Measurements from ENCODE around the gene ZSWIM1. TPM values are rescaled to one million over a fixed set of nuclear protein-coding genes. Genes with fewer than 3 reads are reported as not detected.

The ZSWIM1 gene
- total RNA-seq, 1 experiment from 2014 or later, result 13.4 TPM

GRCh38 chr20:45867819-45868176, 13.2 kb upstream of the ZSWIM1 start:
- CTCF ChIA-PET, result no interaction called here
- in situ Hi-C loops (cut with HindIII; ENCODE audit: low pct_unique_long_range_greater_than_20kb, low sequenced_read_pairs), result no loop called here
- Histone ChIP-seq H3K27ac (ENCODE audit: low read length) (peak overlapping the region; percentile 27; the same call in 1 of the 2 replicates), H3K4me3 (ENCODE audit: low read depth in 2 of 2, low read length in 2 of 2) (no peak overlapping the region), H3K9me3 (ENCODE audit: control insufficient read depth, insufficient read depth, low read depth, low read length) (no peaks in the 10 kb centered on the region), H3K27me3 (ENCODE audit: control insufficient read depth, insufficient read depth, low read length) (no peaks in the 10 kb centered on the region), H3K4me1 (ENCODE audit: control insufficient read depth, insufficient read depth, low read length) (peaks cover 7% of the 10 kb centered on the region; the same call in 1 of the 2 replicates), H3K36me3 (ENCODE audit: control insufficient read depth, insufficient read depth, low read length) (no peaks in the 10 kb centered on the region)
- intact Hi-C loops (cut with micrococcal nuclease; ENCODE audit: unreplicated experiment), result no loop called here
- BruUV-seq (replicated peaks), result no TSS peak
- peak; percentile 84 for ATAC-seq
- POLR2A ChIA-PET, result no interaction called here
- no peak for DNase-seq (ENCODE audit: low read depth, low spot score)
- TF ChIP-seq REST (IDR thresholded peaks at IDR 0.05; ENCODE audit: insufficient read depth in 1 of 2, low read depth in 2 of 2, low read length in 1 of 2) (no peak), POLR2AphosphoS5 (IDR thresholded peaks at IDR 0.05; ENCODE audit: low read depth, low read length) (no peak), SIN3A (IDR thresholded peaks at IDR 0.05; ENCODE audit: borderline replicate concordance, insufficient read depth, low read depth, low read length) (no peak), TCF7L2 (IDR thresholded peaks at IDR 0.05; ENCODE audit: low read depth, low read length) (no peak), CTCF (IDR thresholded peaks at IDR 0.05) (no peak)

GRCh38 chr20:45872626-45873025, 8.4 kb upstream of the ZSWIM1 start:
- intact Hi-C loops (cut with micrococcal nuclease; ENCODE audit: unreplicated experiment) (no loop called here), in situ Hi-C loops (cut with HindIII; ENCODE audit: low pct_unique_long_range_greater_than_20kb, low sequenced_read_pairs) (no loop called here)
- ATAC-seq (no peak), DNase-seq (ENCODE audit: low read depth, low spot score) (no peak)
- POLR2A ChIA-PET, result no interaction called here
- TF ChIP-seq SIN3A (IDR thresholded peaks at IDR 0.05; ENCODE audit: borderline replicate concordance, insufficient read depth, low read depth, low read length), result no peak
- H3K36me3 ChIP-seq (ENCODE audit: control insufficient read depth, insufficient read depth, low read length), result no peaks in the 10 kb centered on the region
- H3K9me3 ChIP-seq (ENCODE audit: control insufficient read depth, insufficient read depth, low read depth, low read length), result no peaks in the 10 kb centered on the region
- no peak overlapping the region for H3K4me3 ChIP-seq (ENCODE audit: low read depth in 2 of 2, low read length in 2 of 2)
- no peak overlapping the region for H3K27ac ChIP-seq (ENCODE audit: low read length)
- no peaks in the 10 kb centered on the region for H3K27me3 ChIP-seq (ENCODE audit: control insufficient read depth, insufficient read depth, low read length)
- no TSS peak for BruUV-seq (replicated peaks)
- H3K4me1 ChIP-seq (ENCODE audit: control insufficient read depth, insufficient read depth, low read length), result peaks cover 2% of the 10 kb centered on the region; the same call in 1 of the 2 replicates
- CTCF ChIA-PET, result no interaction called here

GRCh38 chr20:45873409-45874103, 7.5 kb upstream of the ZSWIM1 start:
- DNase-seq (ENCODE audit: low read depth, low spot score) (no peak), ATAC-seq (no peak)
- no peak overlapping the region for H3K27ac ChIP-seq (ENCODE audit: low read length)
- ChIA-PET POLR2A (no interaction called here), CTCF (no interaction called here)
- TF ChIP-seq SIN3A (IDR thresholded peaks at IDR 0.05; ENCODE audit: borderline replicate concordance, insufficient read depth, low read depth, low read length), result no peak
- TF ChIP-seq TCF7L2 (IDR thresholded peaks at IDR 0.05; ENCODE audit: low read depth, low read length), result no peak
- no peak for TF ChIP-seq REST (IDR thresholded peaks at IDR 0.05; ENCODE audit: insufficient read depth in 1 of 2, low read depth in 2 of 2, low read length in 1 of 2)
- TF ChIP-seq POLR2AphosphoS5 (IDR thresholded peaks at IDR 0.05; ENCODE audit: low read depth, low read length), result no peak
- no peak for TF ChIP-seq CTCF (IDR thresholded peaks at IDR 0.05)
- no TSS peak for BruUV-seq (replicated peaks)
- no peaks in the 10 kb centered on the region for H3K4me1 ChIP-seq (ENCODE audit: control insufficient read depth, insufficient read depth, low read length)
- no peaks in the 10 kb centered on the region for H3K9me3 ChIP-seq (ENCODE audit: control insufficient read depth, insufficient read depth, low read depth, low read length)
- no peaks in the 10 kb centered on the region for H3K27me3 ChIP-seq (ENCODE audit: control insufficient read depth, insufficient read depth, low read length)
- intact Hi-C loops (cut with micrococcal nuclease; ENCODE audit: unreplicated experiment), result no loop called here
- H3K4me3 ChIP-seq (ENCODE audit: low read depth in 2 of 2, low read length in 2 of 2), result no peak overlapping the region
- in situ Hi-C loops (cut with HindIII; ENCODE audit: low pct_unique_long_range_greater_than_20kb, low sequenced_read_pairs), result no loop called here
- H3K36me3 ChIP-seq (ENCODE audit: control insufficient read depth, insufficient read depth, low read length), result no peaks in the 10 kb centered on the region

Data from Panc1 (cell line).